Activated naive CD8-positive, alpha-beta T cell treated with anti-CD3 and anti-CD28 coated beads for 36 hours (primary cell): ENCODE data around the gene ZCCHC3. TPM values are rescaled to one million over a fixed set of nuclear protein-coding genes. Genes with fewer than 3 reads are reported as not detected.
"Not testable (repeated sequence)": the region's sequence is repeated elsewhere in the genome, so short reads cannot be mapped to it uniquely, and the experiment has no call there.

ENCODE experiments used
- DNase-seq: peaks from one replicate; pipeline ENCODE4 v3.0.0; 2021
- H3K27ac Mint-ChIP-seq: one replicate; pipeline ENCODE4 v1.8.0; 2022; ENCODE audit warnings: mild to moderate bottlenecking, moderate library complexity, mixed read lengths
- H3K27me3 Mint-ChIP-seq: one replicate; pipeline ENCODE4 v1.8.0; 2022; ENCODE audit warnings: mild to moderate bottlenecking, mixed read lengths
- H3K36me3 Mint-ChIP-seq: one replicate; pipeline ENCODE4 v1.8.0; 2021; ENCODE audit warnings: mild to moderate bottlenecking, mixed read lengths
- H3K4me1 Mint-ChIP-seq: one replicate; pipeline ENCODE4 v1.8.0; 2021; ENCODE audit warnings: mixed read lengths
- H3K4me3 Mint-ChIP-seq: one replicate; pipeline ENCODE4 v1.8.0; 2022; ENCODE audit warnings: mild to moderate bottlenecking, moderate library complexity, mixed read lengths
- H3K9me3 Mint-ChIP-seq: one replicate; pipeline ENCODE4 v1.8.0; 2022; ENCODE audit warnings: mixed read lengths
- total RNA-seq, 2 experiments: library from RNA; stranded (reverse); gene quantifications; one replicate each; pipeline ENCODE4 v1.2.3, GENCODE V29; 2021

Gene ZCCHC3
- total RNA-seq, 2 experiments from 2014 or later, result 23.3 to 24.5 TPM

DNA sequence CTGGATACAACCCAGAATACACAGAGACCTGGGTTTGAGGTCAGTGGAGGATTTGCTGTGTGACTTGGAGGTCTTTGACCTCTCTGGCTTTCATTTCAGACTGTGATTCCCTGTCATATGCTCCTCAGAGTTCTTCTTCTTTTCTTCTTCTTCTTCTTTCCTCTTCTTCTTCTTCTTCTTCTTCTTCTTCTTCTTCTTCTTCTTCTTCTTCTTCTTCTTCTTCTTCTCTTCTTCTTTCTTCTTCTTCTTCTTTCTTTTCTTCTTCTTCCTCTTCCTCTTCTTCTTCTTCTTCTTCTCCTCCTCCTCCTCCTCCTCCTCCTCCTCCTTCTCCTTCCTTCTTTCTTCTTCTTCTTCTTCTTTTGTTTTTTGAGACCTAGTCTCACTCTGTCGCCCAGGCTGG lies 38.7 kb downstream of the ZCCHC3 start:
- H3K27me3 Mint-ChIP-seq, H3K27ac Mint-ChIP-seq, DNase-seq, H3K36me3 Mint-ChIP-seq, H3K9me3 Mint-ChIP-seq, H3K4me3 Mint-ChIP-seq, H3K4me1 Mint-ChIP-seq: not testable (repeated sequence)

GRCh38 chr20:341682-342081 lies 44.3 kb downstream of the ZCCHC3 start:
- peak; percentile 38 for DNase-seq
- Mint-ChIP-seq H3K27ac (peak overlapping the region; percentile 22), H3K9me3 (peaks cover 7% of the 10 kb centered on the region)

GRCh38 chr20:343107-343506 lies 45.7 kb downstream of the ZCCHC3 start:
- no peaks in the 10 kb centered on the region for H3K27me3 Mint-ChIP-seq
- peaks cover 7% of the 10 kb centered on the region for H3K9me3 Mint-ChIP-seq
- peaks cover 8% of the 10 kb centered on the region for H3K4me1 Mint-ChIP-seq
- no peak overlapping the region for H3K27ac Mint-ChIP-seq
- H3K36me3 Mint-ChIP-seq, result peaks cover 10% of the 10 kb centered on the region
- no peak for DNase-seq
- H3K4me3 Mint-ChIP-seq, result no peak overlapping the region

More at GRCh38 chr20:341682-342081, 44.3 kb downstream of the ZCCHC3 start:
- no peaks in the 10 kb centered on the region for H3K27me3 Mint-ChIP-seq
- H3K36me3 Mint-ChIP-seq, result peaks cover 10% of the 10 kb centered on the region
- H3K4me1 Mint-ChIP-seq, result peaks cover 8% of the 10 kb centered on the region
- H3K4me3 Mint-ChIP-seq, result no peak overlapping the region

GRCh38 chr20:346033-346639 lies 48.8 kb downstream of the ZCCHC3 start:
- H3K9me3 Mint-ChIP-seq, result peaks cover 7% of the 10 kb centered on the region
- no peak for DNase-seq
- peaks cover 8% of the 10 kb centered on the region for H3K4me1 Mint-ChIP-seq
- H3K27ac Mint-ChIP-seq, result peak overlapping the region; percentile 69
- H3K4me3 Mint-ChIP-seq, result peak overlapping the region; percentile 82
- no peaks in the 10 kb centered on the region for H3K27me3 Mint-ChIP-seq
- H3K36me3 Mint-ChIP-seq, result peaks cover 10% of the 10 kb centered on the region

DNA sequence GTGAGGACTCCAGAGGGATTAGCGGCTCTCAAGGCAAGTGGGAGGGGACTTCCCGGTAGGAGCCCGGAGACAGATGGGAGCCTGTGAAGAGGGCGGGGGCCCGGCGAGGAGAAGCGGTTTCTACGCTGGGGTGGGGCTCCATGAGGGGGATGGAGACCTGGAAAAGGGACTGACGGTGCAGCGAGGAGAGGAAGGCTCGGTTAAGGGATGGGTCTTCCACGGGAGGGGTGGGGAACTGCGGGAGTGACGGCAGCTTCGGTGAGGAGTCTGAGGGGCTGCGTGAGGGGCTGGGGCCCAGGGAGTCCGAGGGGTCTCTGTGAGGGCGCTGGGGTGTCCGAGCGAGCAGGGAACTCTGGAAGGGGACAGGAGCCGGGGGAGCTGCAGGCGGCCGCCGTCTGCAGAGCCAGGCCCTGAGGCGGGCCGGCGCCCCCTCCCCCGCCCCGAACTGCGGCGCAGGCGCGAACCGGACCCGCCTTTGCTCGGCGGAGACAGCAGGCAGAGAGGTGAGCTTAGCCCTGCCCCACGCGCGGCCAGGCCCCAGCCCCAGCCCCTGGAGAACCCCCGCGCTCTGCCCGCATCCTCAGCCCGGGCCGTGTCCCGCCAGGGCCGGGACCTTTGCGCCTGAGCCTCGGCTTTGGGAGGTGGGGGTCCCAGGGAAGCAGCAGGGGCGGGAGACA lies 49.4 kb downstream of the ZCCHC3 start, which contains the start of gene NRSN2:
TSS of gene NRSN2 (plus strand) at position 472 of the 677 bp plus-strand sequence. CDS start 2,533 bp downstream, outside the sequence.
- Mint-ChIP-seq H3K4me3 (peak within 1 kb of the TSS; percentile 88), H3K4me1 (peaks cover 7% of the 10 kb centered on the region)

GRCh38 chr20:347317-347639 lies 49.9 kb downstream of the ZCCHC3 start:
- Mint-ChIP-seq H3K4me1 (peaks cover 6% of the 10 kb centered on the region), H3K36me3 (peaks cover 3% of the 10 kb centered on the region), H3K27me3 (no peaks in the 10 kb centered on the region), H3K9me3 (peaks cover under 1% of the 10 kb centered on the region), H3K4me3 (peak overlapping the region; percentile 88), H3K27ac (no peak overlapping the region)
- no peak for DNase-seq

More for the DNA sequence above, 49.4 kb downstream of the ZCCHC3 start, which contains the start of gene NRSN2:
- peak; percentile 58 for DNase-seq
- peaks cover 8% of the 10 kb centered on the region for H3K36me3 Mint-ChIP-seq
- peaks cover 5% of the 10 kb centered on the region for H3K9me3 Mint-ChIP-seq
- H3K27me3 Mint-ChIP-seq, result no peaks in the 10 kb centered on the region
- peak within 1 kb of the TSS; percentile 69 for H3K27ac Mint-ChIP-seq

GRCh38 chr20:347640-348484 lies 50.5 kb downstream of the ZCCHC3 start:
- DNase-seq, result peak; percentile 82
- H3K36me3 Mint-ChIP-seq, result peaks cover 3% of the 10 kb centered on the region
- peak overlapping the region; percentile 67 for H3K27ac Mint-ChIP-seq
- peaks cover 6% of the 10 kb centered on the region for H3K4me1 Mint-ChIP-seq
- H3K9me3 Mint-ChIP-seq, result no peaks in the 10 kb centered on the region
- peak overlapping the region; percentile 88 for H3K4me3 Mint-ChIP-seq
- H3K27me3 Mint-ChIP-seq, result no peaks in the 10 kb centered on the region

DNA sequence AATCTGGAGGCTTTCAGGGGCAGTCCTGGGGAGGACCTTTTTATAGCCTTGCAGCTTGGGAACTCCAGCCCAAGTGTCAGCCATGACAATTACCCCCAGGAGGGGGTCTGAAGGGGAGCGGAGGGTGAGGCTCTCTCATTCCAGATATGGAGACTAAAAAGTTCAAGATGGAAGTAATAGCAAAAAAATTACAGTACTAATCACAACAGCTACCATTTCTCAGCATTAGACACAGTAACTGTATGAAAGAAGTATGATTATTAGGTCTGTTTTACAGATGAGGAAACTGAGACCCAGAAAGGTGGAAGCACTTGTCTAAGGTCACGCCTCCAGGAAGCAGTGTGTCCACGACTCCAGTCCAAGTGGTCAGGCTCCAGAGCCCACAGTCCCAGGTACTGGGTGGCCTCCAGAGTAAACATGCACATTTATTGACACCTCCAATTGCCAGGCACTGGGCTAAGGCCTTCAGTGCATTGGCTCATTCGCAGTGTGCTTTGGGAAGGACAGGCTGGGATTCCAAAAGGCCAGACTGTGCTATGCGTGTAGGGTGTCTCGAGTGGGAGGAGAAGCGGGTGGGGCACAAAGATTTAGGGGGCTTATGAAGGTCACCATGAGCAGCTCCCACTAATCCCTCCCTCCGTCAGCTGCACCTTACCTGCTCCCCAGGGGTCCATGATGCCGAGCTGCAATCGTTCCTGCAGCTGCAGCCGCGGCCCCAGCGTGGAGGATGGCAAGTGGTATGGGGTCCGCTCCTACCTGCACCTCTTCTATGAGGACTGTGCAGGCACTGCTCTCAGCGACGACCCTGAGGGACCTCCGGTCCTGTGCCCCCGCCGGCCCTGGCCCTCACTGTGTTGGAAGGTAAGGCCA lies 51.8 kb downstream of the ZCCHC3 start:
- H3K4me1 Mint-ChIP-seq, result peaks cover 6% of the 10 kb centered on the region
- peaks cover 2% of the 10 kb centered on the region for H3K36me3 Mint-ChIP-seq
- H3K27ac Mint-ChIP-seq, result no peak overlapping the region
- H3K4me3 Mint-ChIP-seq, result no peak overlapping the region
- no peak for DNase-seq
- no peaks in the 10 kb centered on the region for H3K9me3 Mint-ChIP-seq
- H3K27me3 Mint-ChIP-seq, result no peaks in the 10 kb centered on the region

Other genes with a start within 250 kb of the ZCCHC3 start
- not detected for gene DEFB125, start 209.9 kb upstream of the ZCCHC3 start, total RNA-seq
- not detected for gene DEFB126, start 155.0 kb upstream of the ZCCHC3 start, total RNA-seq
- not detected for gene DEFB127, start 140.1 kb upstream of the ZCCHC3 start, total RNA-seq
- gene DEFB128, start 107.9 kb upstream of the ZCCHC3 start, total RNA-seq, result not detected
- gene DEFB129, start 70.3 kb upstream of the ZCCHC3 start, total RNA-seq, result not detected
- not detected for gene DEFB132, start 39.8 kb upstream of the ZCCHC3 start, total RNA-seq
- gene C20orf96, start 6.8 kb upstream of the ZCCHC3 start, total RNA-seq, result 1 to 10 TPM; 7.5 to 7.8 TPM
- gene SOX12, start 28.0 kb downstream of the ZCCHC3 start, total RNA-seq, result 10 to 100 TPM; 13.1 to 13.3 TPM
- 10 to 100 TPM; 11.2 to 12.6 TPM for gene NRSN2, start 49.5 kb downstream of the ZCCHC3 start, total RNA-seq
- gene TRIB3, start 83.2 kb downstream of the ZCCHC3 start, total RNA-seq, result 10 to 100 TPM; 57.8 to 58.0 TPM
- gene RBCK1, start 110.7 kb downstream of the ZCCHC3 start, total RNA-seq, result 100 to 1,000 TPM; 113 to 115 TPM
- gene TBC1D20, start 165.0 kb downstream of the ZCCHC3 start, total RNA-seq, result 10 to 100 TPM; 18.4 to 18.6 TPM
- 100 to 1,000 TPM; 180 to 202 TPM for gene CSNK2A1, start 246.2 kb downstream of the ZCCHC3 start, total RNA-seq